ENCODE data around the gene PCP4L1.

Gene PCP4L1

GRCh38 chr1:161299347-161299746 lies 40.8 kb downstream of the PCP4L1 start:
- H3K27ac ChIP-seq: peak overlapping the region in 5 of 11 experiments; percentile 33 to 51 (median 35); a peak in 5 of 22 replicates

GRCh38 chr1:161300478-161300877 lies 41.9 kb downstream of the PCP4L1 start:
- peaks cover 0 to 18% (median 6%) of the 10 kb centered on the region in 11 experiments; a peak in 10 of 22 replicates for H3K36me3 ChIP-seq
- H3K4me2 ChIP-seq: 0 out of 22 replicates have a peak overlapping the region, but pooled peaks of 1 of the 11 experiments have one; percentile 75
- H3K9me3 ChIP-seq (replicated peaks in 1 of 11): no peaks in the 10 kb centered on the region
- H4K20me1 ChIP-seq: peaks cover 0 to 24% (median 0%) of the 10 kb centered on the region in 11 experiments; a peak in 6 of 22 replicates
- H3K4me3 ChIP-seq: no peak overlapping the region
- no peak overlapping the region for H3K27ac ChIP-seq
- H3K27me3 ChIP-seq: no peaks in the 10 kb centered on the region
- H3K4me1 ChIP-seq: peaks cover 34 to 58% (median 51%) of the 10 kb centered on the region in 10 experiments
- TF ChIP-seq Cebpa-rat (IDR thresholded peaks at IDR 0.05): no peak
- no peak overlapping the region for H3K9ac ChIP-seq

More at GRCh38 chr1:161299347-161299746, 40.8 kb downstream of the PCP4L1 start:
- TF ChIP-seq Cebpa-rat (IDR thresholded peaks at IDR 0.05): no peak
- H3K9ac ChIP-seq: peak overlapping the region in 5 of 11 experiments; percentile 16 to 60 (median 40); a peak in 5 of 22 replicates
- peaks cover 0 to 17% (median 6%) of the 10 kb centered on the region in 11 experiments; a peak in 10 of 22 replicates for H3K36me3 ChIP-seq
- H3K27me3 ChIP-seq: no peaks in the 10 kb centered on the region
- H3K4me2 ChIP-seq: peak overlapping the region; percentile 28 to 78 (median 59); a peak in 19 of 22 replicates
- H3K4me3 ChIP-seq: no peak overlapping the region
- H4K20me1 ChIP-seq: peaks cover 0 to 24% (median 0%) of the 10 kb centered on the region in 11 experiments; a peak in 6 of 22 replicates
- H3K9me3 ChIP-seq (replicated peaks in 1 of 11): no peaks in the 10 kb centered on the region
- H3K4me1 ChIP-seq: peaks cover 23 to 53% (median 41%) of the 10 kb centered on the region in 10 experiments

- Histone ChIP-seq H3K9me3 (replicated peaks in 1 of 11) (no peaks in the 10 kb centered on the region), H3K27ac (peak overlapping the region; percentile 60 to 93 (median 91)), H3K4me2 (peak overlapping the region; percentile 87 to 100 (median 96)), H3K4me1 (peaks cover 50 to 65% (median 58%) of the 10 kb centered on the region in 10 experiments), H4K20me1 (peaks cover 0 to 7% (median 0%) of the 10 kb centered on the region in 11 experiments; a peak in 5 of 22 replicates), H3K36me3 (peaks cover 0 to 18% (median 6%) of the 10 kb centered on the region in 11 experiments; a peak in 10 of 22 replicates), H3K27me3 (no peaks in the 10 kb centered on the region), H3K4me3 (peak overlapping the region; percentile 55 to 82 (median 74)), H3K9ac (peak overlapping the region; percentile 80 to 91 (median 87))
- no peak for TF ChIP-seq Cebpa-rat (IDR thresholded peaks at IDR 0.05)
Measured at GRCh38 chr1:161304927-161305866, 46.7 kb downstream of the PCP4L1 start.

- H3K27ac ChIP-seq: peak overlapping the region; percentile 60 to 93 (median 91)
- no peaks in the 10 kb centered on the region for H3K9me3 ChIP-seq (replicated peaks in 1 of 11)
- H3K27me3 ChIP-seq: no peaks in the 10 kb centered on the region
- peaks cover 0 to 7% (median 0%) of the 10 kb centered on the region in 11 experiments; a peak in 5 of 22 replicates for H4K20me1 ChIP-seq
- peak overlapping the region; percentile 55 to 82 (median 74) for H3K4me3 ChIP-seq
- peaks cover 0 to 18% (median 6%) of the 10 kb centered on the region in 11 experiments; a peak in 9 of 22 replicates for H3K36me3 ChIP-seq
- peak in 8 of 11 experiments; percentile 62 to 77 (median 74); a peak in 12 of 22 replicates for TF ChIP-seq Cebpa-rat (IDR thresholded peaks at IDR 0.05)
- peaks cover 50 to 70% (median 59%) of the 10 kb centered on the region in 10 experiments for H3K4me1 ChIP-seq
- peak overlapping the region; percentile 80 to 91 (median 87) for H3K9ac ChIP-seq
- H3K4me2 ChIP-seq: peak overlapping the region; percentile 87 to 100 (median 96)
Measured at GRCh38 chr1:161305867-161306519, 47.4 kb downstream of the PCP4L1 start.

- Histone ChIP-seq H3K4me2 (peak overlapping the region; percentile 87 to 100 (median 96)), H3K9ac (peak overlapping the region; percentile 34 to 91 (median 86); a peak in 19 of 22 replicates), H3K9me3 (replicated peaks in 1 of 11) (no peaks in the 10 kb centered on the region), H3K4me3 (peak overlapping the region in 8 of 10 experiments; percentile 24 to 82 (median 74); a peak in 13 of 20 replicates), H3K27ac (peak overlapping the region; percentile 43 to 93 (median 91); a peak in 21 of 22 replicates), H3K4me1 (peaks cover 50 to 70% (median 59%) of the 10 kb centered on the region in 10 experiments), H4K20me1 (peaks cover 0 to 7% (median 0%) of the 10 kb centered on the region in 11 experiments; a peak in 5 of 22 replicates), H3K36me3 (peaks cover 0 to 18% (median 6%) of the 10 kb centered on the region in 11 experiments; a peak in 9 of 22 replicates), H3K27me3 (no peaks in the 10 kb centered on the region)
- TF ChIP-seq Cebpa-rat (IDR thresholded peaks at IDR 0.05): no peak
Measured at GRCh38 chr1:161307230-161307768, 48.8 kb downstream of the PCP4L1 start.

- Histone ChIP-seq H3K9me3 (replicated peaks in 1 of 11) (no peaks in the 10 kb centered on the region), H4K20me1 (peaks cover 0 to 5% (median 0%) of the 10 kb centered on the region in 11 experiments; a peak in 5 of 22 replicates), H3K36me3 (peaks cover 0 to 13% (median 4%) of the 10 kb centered on the region in 11 experiments; a peak in 8 of 22 replicates), H3K9ac (peak overlapping the region in 3 of 11 experiments; percentile 27 to 88 (median 80); a peak in 3 of 22 replicates), H3K4me1 (peaks cover 46 to 64% (median 56%) of the 10 kb centered on the region in 10 experiments), H3K27ac (peak overlapping the region in 10 of 11 experiments; percentile 8 to 93 (median 91); a peak in 16 of 22 replicates), H3K4me2 (peak overlapping the region; percentile 42 to 100 (median 95); a peak in 21 of 22 replicates), H3K4me3 (no peak overlapping the region), H3K27me3 (no peaks in the 10 kb centered on the region)
- TF ChIP-seq Cebpa-rat (IDR thresholded peaks at IDR 0.05): peak in 1 of 11 experiments; percentile 16; a peak in 1 of 22 replicates
Measured at GRCh38 chr1:161307892-161308638, 49.5 kb downstream of the PCP4L1 start.

- no peaks in the 10 kb centered on the region for H3K27me3 ChIP-seq
- H4K20me1 ChIP-seq: no peaks in the 10 kb centered on the region
- no peaks in the 10 kb centered on the region for H3K36me3 ChIP-seq
- H3K9ac ChIP-seq: no peak within 1 kb of the TSS
- no peaks in the 10 kb centered on the region for H3K9me3 ChIP-seq (replicated peaks in 1 of 11)
- H3K4me1 ChIP-seq: peaks cover 38 to 56% (median 47%) of the 10 kb centered on the region in 10 experiments
- peak within 1 kb of the TSS in 10 of 11 experiments; percentile 6 to 100 (median 68); a peak in 17 of 22 replicates for H3K4me2 ChIP-seq
- no peak within 1 kb of the TSS for H3K4me3 ChIP-seq
- H3K27ac ChIP-seq: peak within 1 kb of the TSS in 2 of 11 experiments; percentile 91 to 93; a peak in 5 of 22 replicates
- no peak for TF ChIP-seq Cebpa-rat (IDR thresholded peaks at IDR 0.05)
Measured at GRCh38 chr1:161309868-161310267, 51.3 kb downstream of the PCP4L1 start, which contains the start of gene MPZ. MPZ (minus strand) TSS chr1:161309968; CDS start chr1:161309905, 63 bp downstream.
